ENCODE data around the gene SLCO1B3.

GRCh38 chr12:20805921-20806320, 4.6 kb upstream of the SLCO1B3 start:
- TF ChIP-seq CTCF (IDR thresholded peaks at IDR 0.05; ENCODE audit: insufficient read depth, low read depth, low read length) (no peak), EZH2 (IDR thresholded peaks at IDR 0.05; ENCODE audit: insufficient read depth, low read length) (no peak)
